Breast epithelium (tissue), 3 donors: Measurements from ENCODE around the gene PCDHGB5.
"Not testable (repeated sequence)": the region's sequence is repeated elsewhere in the genome, so short reads cannot be mapped to it uniquely, and the experiment has no call there.

Experiments
- POLR2A ChIP-seq: fragments of 450-650 bp; IDR thresholded peaks from one replicate; pipeline ENCODE4 v1.6.1; 2016; ENCODE audit warnings: antibody characterized with exemption, mild to moderate bottlenecking, moderate library complexity
- TF ChIP-seq, protein P1 (sequence below), 3 donors: fragments of 450-650 bp; IDR thresholded peaks; one replicate each; pipeline ENCODE4 v1.5.1; 2016 to 2017; ENCODE audit warnings: antibody characterized with exemption in 3 of 3, mild to moderate bottlenecking in 3 of 3, moderate library complexity in 3 of 3

DNA sequence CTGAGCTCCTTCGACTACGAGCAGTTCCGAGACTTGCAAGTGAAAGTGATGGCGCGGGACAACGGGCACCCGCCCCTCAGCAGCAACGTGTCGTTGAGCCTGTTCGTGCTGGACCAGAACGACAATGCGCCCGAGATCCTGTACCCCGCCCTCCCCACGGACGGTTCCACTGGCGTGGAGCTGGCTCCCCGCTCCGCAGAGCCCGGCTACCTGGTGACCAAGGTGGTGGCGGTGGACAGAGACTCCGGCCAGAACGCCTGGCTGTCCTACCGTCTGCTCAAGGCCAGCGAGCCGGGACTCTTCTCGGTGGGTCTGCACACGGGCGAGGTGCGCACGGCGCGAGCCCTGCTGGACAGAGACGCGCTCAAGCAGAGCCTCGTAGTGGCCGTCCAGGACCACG is 34.6 kb downstream of the PCDHGB5 start:
- not testable (repeated sequence) for TF ChIP-seq POLR2A
- TF ChIP-seq, protein P1, sequence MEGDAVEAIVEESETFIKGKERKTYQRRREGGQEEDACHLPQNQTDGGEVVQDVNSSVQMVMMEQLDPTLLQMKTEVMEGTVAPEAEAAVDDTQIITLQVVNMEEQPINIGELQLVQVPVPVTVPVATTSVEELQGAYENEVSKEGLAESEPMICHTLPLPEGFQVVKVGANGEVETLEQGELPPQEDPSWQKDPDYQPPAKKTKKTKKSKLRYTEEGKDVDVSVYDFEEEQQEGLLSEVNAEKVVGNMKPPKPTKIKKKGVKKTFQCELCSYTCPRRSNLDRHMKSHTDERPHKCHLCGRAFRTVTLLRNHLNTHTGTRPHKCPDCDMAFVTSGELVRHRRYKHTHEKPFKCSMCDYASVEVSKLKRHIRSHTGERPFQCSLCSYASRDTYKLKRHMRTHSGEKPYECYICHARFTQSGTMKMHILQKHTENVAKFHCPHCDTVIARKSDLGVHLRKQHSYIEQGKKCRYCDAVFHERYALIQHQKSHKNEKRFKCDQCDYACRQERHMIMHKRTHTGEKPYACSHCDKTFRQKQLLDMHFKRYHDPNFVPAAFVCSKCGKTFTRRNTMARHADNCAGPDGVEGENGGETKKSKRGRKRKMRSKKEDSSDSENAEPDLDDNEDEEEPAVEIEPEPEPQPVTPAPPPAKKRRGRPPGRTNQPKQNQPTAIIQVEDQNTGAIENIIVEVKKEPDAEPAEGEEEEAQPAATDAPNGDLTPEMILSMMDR (IDR thresholded peaks at IDR 0.05), result not testable (repeated sequence)
